ENCODE measurements around the gene B3GNT8.

The B3GNT8 gene

DNA sequence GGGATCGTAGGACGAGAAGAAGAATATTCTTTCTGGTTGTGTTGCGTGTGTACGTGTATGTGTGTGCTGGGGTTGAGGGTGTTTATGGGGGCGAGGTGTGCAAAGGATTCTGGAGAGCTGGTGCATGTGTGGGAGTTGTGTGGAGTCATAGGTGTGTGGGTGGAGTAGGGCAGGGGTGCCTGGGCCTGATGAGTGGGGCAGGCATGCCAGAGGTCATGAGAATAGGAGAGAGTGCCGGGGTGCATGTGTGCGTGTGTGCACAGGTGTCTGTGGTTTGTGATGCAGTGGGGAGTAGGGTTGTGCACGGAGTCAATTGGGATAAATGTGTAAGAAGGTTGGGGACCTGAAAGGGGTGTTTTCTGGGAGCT lies 50.2 kb downstream of the B3GNT8 start:
- Histone ChIP-seq H3K4me3 (ENCODE audit: low read length) (peak overlapping the region; percentile 82), H3K4me1 (ENCODE audit: control insufficient read depth, insufficient read depth, low read length) (peaks cover 22% of the 10 kb centered on the region), H3K9ac (ENCODE audit: low read length) (peak overlapping the region; percentile 82), H3K27me3 (replicated peaks; ENCODE audit: control insufficient read depth, insufficient read depth, low read length) (no peaks in the 10 kb centered on the region), H3K36me3 (ENCODE audit: control insufficient read depth, insufficient read depth, low read length, severe bottlenecking) (no peaks in the 10 kb centered on the region), H3K9me3 (ENCODE audit: control insufficient read depth, low read length) (no peaks in the 10 kb centered on the region)
- no peak for DNase-seq (ENCODE audit: low read depth)

DNA sequence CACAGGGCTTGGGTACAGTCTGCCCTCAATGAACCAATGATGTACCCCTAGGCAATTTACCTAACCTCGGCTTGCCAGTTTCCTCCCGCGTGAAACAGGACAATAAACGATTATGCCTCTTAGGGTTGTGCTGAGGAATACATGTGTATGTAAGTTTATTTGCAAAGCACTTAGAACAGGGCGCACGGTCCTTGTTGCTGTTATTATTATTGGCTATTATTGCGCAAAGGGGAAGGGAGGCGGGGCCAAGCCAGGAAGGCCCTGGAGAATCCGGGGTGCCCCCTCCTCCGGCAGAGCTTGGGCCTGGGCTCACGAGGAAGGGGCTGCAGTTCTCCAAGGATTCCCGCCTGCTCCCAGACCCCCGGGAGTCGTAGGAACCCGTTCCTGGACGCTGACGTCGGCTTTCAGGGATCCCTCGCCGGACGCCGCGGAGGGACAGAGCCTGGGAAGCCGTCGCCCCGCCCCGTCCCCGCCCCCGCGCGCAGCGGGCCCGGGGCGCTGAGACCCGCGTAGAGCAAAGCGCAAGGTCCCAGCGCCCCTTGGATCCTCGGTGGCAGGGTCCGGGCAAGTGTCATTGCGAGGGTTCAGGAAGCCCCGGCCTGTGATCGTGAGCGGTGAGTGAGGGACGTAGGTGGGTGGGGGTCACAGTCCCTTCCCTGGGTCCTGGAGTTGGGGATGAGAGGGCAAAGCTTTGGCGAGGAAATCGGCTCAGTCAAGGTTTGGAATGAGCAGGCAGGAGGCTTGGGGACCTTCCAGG lies 50.8 kb downstream of the B3GNT8 start, which contains the start of gene TMEM91:
TMEM91 (plus strand) TSS at position 293 of the 757 bp plus-strand sequence. CDS start 1,777 bp downstream, outside the sequence.
- H3K27me3 ChIP-seq (replicated peaks; ENCODE audit: control insufficient read depth, insufficient read depth, low read length): no peaks in the 10 kb centered on the region
- peak within 1 kb of the TSS; percentile 82 for H3K4me3 ChIP-seq (ENCODE audit: low read length)
- DNase-seq (ENCODE audit: low read depth): peak; percentile 65
- peak within 1 kb of the TSS; percentile 82 for H3K9ac ChIP-seq (ENCODE audit: low read length)
- peaks cover 22% of the 10 kb centered on the region for H3K4me1 ChIP-seq (ENCODE audit: control insufficient read depth, insufficient read depth, low read length)
- H3K36me3 ChIP-seq (ENCODE audit: control insufficient read depth, insufficient read depth, low read length, severe bottlenecking): no peaks in the 10 kb centered on the region
- H3K9me3 ChIP-seq (ENCODE audit: control insufficient read depth, low read length): no peaks in the 10 kb centered on the region

All from adipocyte (in vitro differentiated cells).